Pons (tissue), 1 donor: ENCODE results near the gene SLC22A31.

Experiments used
- DNase-seq: peaks from one replicate; pipeline ENCODE4 v3.0.0-alpha.2; 2016; ENCODE audit warnings: low spot score

SLC22A31 gene

DNA sequence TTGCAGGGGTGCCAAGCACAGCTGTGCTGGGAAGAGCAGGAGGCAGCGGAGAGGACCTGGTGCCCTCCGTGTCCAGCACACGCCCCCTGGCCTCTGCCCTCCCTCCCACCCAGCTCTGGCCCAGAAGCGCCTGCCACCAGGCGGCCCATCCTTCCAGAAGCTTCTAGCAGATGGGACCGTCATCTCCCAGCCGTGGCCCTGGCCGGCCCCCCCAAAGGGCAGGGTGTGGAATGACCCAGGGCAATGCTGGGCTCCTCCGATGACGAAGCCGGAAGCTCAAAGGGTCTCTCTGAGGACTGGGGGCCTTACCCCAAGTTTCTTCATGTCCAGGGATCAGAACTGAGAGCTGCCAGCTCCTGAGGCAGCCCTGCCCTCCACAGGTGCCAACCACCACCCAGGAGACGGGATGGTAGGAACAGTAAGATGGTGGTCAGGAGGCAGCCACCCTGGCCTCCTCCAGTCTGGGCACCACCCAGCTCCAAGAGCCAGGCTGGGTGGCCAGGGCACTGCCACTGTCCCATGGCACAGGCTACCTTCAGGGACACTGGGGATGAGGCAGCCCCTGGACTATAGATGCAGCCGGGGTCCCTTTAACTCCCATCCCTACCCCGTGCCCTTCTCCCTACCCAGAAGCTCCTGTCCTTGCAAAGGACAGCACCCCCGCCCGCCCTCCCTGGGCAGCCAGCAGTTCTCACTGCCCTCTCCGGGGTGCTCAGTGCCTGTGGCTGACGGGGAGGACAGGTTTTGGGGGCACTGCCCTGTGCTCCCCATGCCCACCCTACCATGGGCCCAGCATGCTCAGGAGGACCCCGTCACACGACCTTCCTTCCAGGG lies 35.3 kb downstream of the SLC22A31 start:
- DNase-seq = no peak

DNA sequence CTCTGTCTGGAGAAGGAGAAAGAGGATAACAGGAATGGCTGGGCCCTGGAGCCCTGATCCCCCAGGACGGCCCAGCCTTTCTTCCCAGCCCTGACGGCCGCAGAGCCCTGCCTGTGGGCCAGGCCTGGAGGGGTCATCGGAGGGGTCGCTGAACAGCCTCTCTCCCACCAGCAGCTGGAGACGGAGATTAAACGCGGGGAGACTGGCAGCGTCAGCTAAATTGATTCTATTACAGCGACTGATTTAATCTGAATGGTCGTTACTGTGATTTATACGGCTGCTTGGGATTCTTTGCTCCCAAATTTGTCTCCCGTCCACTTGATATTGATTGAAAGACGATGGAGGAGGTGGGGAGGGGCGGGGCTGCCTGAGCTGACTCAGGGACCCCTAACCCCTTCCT lies 35.9 kb downstream of the SLC22A31 start:
- no peak for DNase-seq

DNA sequence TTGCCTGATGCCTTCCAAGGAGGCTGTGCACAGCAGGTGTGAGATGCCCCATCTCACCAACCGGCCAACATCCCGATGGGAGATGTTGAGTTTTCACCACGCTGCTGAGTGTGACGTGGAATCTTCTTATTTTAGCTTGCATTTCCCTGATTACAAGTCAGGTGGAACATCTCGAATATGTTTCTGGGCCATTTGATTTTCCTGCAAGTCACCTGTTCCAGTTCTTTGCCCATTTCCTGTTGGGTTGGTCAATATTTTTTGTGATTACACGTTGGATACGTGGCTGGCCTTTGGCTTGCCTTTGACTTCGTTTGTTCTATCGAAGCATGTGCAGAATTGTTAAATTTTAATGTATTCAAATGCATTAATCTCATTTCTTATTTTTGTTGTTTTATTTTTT lies 37.0 kb downstream of the SLC22A31 start:
- DNase-seq = no peak

DNA sequence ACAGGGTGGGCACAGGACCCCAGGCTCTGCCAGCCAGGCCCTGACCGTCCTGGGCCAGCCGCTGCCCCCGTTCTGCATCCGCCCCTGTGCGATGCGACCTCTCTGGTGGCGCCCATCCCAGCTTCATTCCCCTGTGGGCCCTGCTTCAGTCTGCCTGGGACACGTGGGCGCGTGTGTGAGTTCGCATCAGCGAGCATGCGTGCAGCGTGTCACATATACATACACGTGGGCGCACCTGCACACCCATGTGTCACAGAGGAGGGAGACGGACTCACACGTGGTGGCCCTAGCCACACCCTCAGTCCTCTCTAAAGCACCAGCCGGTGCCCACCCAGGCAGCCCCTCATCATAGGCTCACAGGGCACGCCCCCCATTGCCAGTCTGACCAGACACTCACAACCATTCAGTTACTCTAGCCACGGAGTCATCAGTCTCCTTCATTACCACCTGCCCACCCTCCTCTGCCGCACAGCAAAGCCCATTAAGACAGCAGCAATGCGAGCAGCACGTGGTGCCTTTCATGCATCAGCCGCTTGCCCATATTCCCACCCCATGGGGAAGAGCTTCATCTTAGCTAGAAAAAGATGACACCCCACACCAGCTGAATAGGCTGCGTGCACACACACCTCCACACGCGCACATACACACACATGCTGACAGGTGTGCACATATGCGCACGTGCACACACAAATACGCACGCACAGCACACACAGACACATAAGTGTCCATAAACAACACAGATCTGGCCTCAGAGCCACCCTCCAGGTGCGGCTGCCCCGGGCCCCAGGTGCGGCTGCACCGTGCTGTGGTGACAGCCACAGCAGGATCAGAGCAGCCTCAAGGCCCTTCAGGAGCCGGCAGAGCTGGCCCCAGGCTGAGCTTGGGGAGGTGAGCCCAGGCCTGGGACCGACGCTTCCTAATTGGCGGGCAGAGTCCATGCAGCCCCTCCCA lies 38.3 kb downstream of the SLC22A31 start:
- no peak for DNase-seq

DNA sequence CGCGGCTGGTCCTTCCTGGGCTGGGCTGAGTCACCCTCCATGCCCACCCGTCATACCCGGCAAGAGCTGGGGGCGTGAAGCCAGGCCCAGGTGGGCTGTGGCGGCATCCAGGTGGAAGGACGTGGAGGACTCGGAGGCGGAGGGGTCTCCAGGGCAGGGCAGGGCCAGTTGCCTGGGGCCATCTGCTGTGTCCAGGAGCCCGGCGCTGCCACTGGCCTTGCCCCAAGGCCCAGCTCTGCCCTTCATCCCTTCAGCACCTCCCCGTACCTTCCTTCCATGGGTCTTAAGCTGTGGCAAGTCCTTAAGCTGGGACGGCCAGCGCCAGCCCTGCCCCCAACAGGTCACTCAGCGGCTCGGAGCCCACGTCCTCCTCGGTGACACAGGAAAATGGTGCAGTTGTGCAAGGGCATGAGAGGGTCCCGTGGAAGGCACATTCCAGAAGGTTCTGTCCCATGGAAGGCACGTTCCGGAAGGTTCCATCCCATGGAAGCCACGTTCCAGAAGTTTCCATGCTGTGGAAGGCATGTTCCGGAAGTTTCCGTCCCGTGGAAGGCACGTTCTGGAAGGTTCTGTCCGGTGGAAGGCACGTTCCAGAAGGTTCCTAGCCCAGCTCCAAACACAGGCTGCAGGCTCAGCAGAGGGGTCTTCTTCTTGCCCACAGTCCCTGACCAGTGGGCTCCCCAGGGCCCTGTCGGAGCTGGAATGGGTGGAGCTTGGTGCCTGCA lies 39.2 kb downstream of the SLC22A31 start:
- DNase-seq = no peak

DNA sequence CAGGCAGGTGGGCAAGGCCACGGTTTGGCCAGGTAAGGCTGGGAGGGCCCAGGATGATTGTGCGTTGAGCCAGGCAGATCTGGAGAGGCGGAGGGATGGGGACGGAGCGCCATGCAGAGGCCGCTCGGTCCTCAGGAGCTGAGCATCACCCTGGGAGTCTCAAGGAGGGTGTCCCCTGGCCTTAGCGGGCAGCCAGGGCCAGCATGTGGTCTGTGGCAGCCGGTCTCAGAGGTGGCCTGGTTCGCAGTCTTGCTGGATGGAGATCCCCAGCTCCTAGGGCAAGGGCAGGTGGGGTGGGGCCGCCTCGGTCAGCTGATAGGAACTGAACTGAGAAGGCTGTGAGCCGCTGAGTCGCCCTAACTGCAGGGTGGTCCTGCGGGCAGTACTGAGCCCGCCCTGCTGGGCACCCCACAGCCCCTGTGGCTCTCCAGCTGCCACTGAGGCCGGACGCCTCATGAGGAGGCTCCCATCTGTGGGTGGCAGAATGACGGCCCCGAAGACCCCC lies 40.4 kb downstream of the SLC22A31 start:
- no peak for DNase-seq

DNA sequence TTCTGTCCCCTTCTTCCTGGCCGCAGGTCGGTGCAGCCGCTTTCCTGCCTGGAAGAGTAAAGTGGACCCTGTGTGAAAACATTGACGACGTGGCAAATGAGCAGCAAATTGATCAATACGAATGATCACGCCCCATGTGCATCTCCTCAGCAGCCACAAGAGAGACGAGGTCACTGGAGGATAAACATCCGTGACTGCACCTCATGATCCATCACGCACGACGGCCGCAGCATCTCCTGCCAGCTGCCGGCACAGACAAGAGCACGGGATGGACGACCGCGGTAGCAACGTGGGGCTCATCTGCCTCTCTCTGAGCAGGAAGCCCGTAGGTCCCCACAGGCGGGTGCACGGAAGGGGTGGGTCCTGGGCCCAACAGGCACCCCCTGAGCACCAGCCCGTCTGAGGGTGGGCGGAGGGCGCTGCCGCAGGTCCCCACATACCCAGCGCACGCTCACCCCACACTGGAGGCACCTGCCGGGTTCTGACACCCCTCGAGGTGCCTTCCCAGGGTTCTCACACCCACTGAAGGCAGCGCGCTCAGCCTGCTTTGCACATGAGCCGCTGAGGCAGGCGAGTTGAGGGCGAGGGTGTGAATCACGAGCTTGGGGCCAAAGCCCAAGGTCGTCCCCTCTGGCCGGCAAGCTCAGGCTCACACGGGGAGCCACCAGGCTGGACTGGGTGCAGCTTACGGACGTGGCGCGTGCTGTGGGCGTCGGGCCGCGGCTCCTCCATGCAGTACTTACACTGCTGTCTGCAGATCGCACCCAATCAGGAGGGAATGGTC lies 41.1 kb downstream of the SLC22A31 start:
- no peak for DNase-seq

DNA sequence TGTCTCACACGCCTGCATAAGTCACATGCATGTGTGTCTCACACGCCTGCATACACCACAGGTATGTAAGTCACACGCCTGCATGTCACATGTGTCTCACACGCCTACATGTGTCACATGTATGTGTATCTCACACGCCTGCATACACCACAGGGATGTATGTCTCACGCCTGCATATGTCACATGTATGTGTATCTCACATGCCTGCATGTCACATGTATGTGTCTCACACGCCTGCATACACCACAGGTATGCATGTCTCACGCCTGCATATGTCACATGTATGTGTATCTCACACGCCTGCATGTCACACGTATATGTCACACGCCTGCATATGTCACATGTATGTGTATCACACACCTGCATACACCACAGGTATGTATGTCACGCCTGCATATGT lies 42.6 kb downstream of the SLC22A31 start:
- no peak for DNase-seq

DNA sequence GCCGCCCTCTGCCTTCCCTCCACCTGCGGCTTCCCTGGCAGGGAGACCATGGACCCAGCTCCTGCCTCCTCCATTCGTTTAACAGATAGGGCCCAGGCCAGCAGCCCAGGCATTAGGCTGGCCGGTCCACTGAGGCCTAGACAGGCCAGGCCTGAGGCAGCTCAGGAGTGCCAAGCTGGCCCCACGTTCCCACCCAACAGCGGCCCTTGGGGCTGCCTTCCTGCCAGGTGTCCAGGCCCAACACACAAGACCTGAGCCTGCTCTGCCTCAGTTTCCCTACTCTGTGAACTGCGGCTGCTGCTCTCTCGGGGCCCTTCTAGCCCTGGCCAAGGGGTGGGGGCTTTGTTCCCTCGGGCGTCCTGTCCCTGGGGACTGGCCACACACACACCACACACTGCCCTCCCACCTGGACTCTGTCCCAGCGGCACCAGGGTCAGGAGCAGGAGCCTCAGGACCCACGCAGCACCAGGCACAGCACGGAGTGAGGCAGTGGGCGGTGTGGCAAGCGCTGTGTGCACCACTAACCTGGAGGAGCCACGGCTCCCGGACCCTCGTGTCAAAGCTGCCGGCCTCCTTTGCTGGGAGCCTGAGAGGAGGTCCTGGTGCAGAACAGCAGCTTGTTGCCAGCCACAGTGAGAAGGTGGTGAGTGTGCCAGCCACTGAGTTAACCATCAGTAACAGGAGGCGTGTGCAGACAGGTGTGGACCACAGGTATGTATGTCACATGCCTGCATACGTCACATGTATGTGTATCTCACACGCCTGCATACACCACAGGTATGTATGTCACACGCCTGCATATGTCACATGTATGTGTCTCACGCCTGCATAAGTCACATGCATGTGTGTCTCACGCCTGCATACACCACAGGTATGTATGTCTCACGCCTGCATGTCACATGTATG lies 43.3 kb downstream of the SLC22A31 start:
- no peak for DNase-seq

DNA sequence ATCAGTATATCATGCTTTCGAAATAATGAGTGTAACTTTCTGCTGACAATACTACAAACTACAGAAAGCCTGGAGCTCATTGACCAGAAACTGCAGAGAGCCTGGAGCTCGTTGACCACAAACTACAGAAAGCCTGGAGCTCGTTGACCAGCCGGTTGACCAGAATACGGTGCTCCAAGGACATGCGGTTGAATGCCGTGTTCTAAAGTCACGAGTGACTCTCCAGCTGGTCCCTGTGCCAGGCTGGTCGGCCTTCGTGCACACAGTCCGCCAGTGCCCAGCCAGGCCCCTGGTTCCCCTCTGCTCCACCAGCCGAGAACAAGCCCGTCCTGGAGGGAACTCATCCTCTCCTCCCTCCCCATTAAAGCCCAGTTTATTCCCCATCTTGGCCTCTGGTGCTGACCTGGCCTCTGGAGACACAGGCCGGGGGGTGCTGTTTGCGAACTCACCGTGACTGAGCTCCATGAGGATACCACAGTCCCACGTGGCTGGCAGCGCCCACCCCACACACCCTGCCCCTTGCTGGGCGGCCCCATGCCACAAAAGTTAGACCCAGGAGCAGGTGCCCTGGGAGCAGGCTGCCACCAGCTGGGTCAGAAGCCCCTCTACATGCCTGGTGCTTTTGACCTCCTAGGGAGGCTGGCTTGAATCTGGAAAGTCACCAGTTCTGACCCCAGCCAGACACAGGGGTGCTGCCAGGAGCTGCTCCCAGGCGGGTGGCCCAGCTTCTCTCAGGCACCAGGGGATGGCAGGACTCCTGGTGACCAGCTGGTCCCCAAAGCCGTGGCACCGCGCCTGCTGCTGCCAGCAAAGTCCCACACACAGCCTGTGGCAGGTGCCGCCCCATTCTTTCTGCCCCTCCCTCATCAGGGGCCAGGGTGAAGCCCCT lies 44.2 kb downstream of the SLC22A31 start:
- no peak for DNase-seq

DNA sequence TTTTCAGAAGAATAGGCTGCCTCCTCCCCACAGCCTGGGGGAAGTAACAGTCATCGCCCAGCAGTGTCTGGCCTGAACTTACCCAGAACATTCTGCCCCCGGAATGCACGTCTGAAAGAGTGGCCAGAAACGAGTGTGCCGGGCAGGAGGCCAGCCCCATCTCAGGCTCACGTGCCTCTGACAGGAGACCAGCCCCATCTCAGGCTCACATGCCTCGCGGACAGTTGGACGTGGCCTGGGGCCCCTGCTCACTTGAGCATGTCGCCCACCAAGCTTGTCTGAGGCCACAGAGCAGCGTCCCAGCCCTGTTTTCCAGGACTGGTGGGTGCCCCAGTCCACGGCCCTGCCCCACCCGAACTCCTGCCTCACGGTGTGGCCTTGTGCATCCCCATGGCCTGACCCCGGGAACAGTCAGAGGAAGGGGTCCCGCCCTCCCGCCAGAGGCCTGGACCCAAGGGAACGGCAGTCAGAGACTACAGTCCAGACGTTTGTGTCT lies 45.1 kb downstream of the SLC22A31 start:
- DNase-seq = peak; percentile 18

DNA sequence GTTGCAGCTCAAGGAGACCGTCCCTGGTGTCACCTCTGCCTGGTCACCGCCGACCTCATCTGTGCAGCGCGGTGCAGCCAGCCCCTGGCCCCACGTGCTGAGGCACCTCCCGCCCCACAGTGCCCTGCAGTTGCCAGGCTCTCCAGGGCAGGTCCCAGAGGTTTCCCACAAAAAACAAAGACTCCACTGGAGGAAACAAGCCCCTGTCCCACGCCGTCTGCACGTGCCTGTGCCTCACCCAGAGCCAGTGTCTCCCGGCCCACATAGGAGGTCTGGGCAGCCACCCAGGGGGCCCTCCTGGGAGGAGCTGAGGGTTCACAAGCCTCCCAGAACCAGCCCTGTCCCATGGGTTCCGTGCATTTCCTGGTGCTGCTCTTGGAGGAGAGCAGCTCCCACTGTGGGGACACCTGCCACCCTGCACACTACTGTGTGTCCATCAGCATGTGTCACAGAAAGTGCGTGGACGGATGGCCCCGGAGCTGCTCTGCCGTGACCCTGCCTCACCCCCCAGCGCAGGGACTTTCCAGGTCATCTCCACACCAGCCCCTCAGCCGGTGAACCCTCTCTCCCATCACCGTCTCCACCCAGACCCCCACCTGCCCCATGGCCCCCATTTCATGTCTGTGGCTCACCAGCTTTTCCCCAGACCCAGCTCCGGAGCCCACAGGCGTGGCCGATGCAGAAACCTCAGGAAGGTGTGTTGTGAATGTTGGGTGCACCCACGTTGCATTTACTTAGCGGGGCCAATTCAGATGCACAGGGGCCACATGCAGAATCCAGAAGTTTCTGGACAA lies 45.8 kb downstream of the SLC22A31 start:
- no peak for DNase-seq

DNA sequence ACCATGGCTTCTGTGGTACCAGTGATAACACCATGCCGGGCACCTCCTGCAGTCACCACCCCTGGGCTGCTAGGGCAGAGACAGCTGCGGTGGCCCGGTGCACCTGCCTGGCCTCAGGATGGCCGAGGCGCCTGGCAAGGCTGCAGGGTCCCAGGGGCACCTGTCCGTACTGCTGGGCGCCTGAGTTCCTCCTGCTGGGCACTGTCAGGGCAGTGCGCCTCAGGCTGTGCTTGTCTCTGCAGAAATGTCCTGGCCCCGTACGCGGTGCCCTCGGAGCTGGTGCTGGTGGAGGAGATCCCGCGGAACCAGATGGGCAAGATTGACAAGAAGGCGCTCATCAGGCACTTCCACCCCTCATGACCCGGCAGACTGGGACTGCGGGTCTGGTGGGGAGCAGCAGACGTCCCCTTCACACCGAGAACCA lies 46.5 kb downstream of the SLC22A31 start:
- DNase-seq = no peak

DNA sequence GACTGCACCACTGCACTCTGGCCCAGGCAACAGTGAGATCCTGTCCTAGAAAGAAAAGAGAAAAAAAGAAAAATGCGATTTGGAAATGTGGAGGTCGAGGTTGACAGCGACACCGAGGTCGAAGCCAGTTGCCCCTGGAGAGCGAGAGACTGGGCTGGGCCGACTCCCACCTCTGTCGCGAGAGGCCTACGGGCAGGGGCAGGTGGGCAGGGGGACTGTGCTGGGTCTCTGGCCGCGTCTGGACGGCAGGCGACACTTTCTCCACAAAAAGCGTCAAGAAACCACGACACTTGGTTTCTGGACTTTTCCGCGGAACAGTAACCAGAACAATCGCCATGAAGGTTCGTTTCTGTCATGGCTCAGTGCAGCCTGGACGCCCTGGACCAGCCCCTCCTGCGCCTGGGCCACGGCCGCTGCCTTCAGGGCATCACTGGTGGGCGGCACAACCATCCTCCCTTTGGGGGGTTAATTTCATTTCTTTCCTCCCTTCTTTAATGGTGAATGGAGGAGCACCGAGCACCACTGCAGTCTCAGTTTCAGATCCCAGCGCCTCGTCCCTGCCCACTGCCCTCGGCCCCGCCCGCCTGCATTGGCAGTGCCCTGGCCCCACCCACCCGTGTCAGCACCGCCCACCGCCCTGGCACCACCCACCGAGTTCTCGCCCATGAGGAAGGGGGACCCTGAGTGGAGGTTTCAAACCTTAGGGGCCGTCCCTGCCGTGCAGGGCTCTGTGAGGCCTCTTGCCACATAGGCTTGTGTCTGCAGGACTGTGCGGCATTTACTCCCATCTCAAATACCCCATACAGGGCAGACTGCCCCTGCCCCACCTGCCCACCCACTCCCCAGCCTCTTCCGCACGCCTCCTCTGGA lies 47.3 kb downstream of the SLC22A31 start:
- no peak for DNase-seq

DNA sequence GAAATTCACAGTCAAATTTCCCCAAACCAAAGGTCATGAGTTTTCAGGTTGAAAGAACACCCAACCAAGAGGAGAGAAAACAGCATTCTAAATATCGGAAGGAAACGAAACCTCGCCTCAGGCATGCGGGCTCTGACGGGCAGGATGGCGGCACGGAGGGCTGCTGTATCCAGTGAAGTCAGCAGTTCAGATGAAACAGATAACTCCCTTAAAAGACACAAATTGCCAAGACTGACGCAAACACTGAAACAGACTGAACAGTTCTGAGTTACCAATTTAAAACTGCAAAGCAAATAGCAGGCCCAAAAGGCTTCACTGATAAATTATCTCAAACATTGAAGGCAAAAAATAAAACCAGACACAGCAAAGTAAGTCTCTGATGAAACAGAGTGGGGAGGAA lies 49.4 kb downstream of the SLC22A31 start:
- no peak for DNase-seq

DNA sequence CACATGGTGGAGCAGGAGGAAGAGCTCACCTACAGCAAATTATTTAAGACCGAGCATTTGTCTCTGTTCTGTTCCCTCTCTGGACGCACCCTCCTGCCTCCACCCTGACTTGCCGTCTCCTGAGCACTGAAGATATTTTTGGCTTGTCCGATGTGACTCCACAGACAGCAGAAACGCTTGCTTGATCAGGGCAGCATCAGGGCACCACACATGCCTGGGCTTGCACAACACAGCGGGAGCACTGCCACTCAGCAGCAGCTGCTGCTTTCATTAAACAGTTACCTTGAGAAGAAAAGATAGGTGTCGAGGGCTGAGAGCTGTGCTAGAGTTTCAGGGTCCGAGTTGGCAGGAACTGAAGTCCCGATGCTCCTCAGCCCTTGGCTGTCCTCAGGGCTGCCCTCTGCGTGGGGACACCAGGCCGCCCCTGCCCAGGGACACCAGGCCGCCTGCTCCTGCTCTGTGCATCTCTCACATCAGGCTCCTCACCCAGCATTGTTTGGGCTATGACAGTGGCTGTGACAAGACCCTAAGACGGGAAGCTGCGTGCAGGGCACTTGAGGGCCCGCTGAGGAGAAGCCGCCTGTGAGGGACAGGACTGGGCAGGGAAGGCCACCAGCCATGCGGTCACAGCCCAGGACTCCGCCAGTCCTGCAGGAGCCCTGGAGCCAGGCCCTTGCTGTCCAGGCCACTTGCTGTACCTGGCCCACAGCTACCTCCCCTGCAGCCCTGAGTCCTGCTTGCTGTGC lies 50.1 kb downstream of the SLC22A31 start:
- DNase-seq = no peak
